Gastrocnemius medialis (tissue), 4 donors: ENCODE data around the gene UNC119.

Source experiments
- POLR2A ChIP-seq, 2 donors: fragments of 450-650 bp; IDR thresholded peaks; one replicate each; pipeline ENCODE4 v1.6.1; 2017; ENCODE audit warnings: antibody characterized with exemption in 2 of 2, mild to moderate bottlenecking in 2 of 2, moderate library complexity in 2 of 2
- TF ChIP-seq, protein P1 (sequence below), 5 experiments: fragments of 450-650 bp in 3 of 5; fragments of 200-600 bp in 2 of 5; sonication (generic) in 2 of 5; IDR thresholded peaks in 4 of 5; conservative IDR thresholded peaks in 1 of 5; 1 replicate in 4 of 5; 2 replicates in 1 of 5; pipeline ENCODE4 v1.5.1; 2016 to 2019; ENCODE audit warnings: antibody characterized with exemption in 5 of 5, mild to moderate bottlenecking in 3 of 5, moderate library complexity in 3 of 5

- TF ChIP-seq, protein P1, sequence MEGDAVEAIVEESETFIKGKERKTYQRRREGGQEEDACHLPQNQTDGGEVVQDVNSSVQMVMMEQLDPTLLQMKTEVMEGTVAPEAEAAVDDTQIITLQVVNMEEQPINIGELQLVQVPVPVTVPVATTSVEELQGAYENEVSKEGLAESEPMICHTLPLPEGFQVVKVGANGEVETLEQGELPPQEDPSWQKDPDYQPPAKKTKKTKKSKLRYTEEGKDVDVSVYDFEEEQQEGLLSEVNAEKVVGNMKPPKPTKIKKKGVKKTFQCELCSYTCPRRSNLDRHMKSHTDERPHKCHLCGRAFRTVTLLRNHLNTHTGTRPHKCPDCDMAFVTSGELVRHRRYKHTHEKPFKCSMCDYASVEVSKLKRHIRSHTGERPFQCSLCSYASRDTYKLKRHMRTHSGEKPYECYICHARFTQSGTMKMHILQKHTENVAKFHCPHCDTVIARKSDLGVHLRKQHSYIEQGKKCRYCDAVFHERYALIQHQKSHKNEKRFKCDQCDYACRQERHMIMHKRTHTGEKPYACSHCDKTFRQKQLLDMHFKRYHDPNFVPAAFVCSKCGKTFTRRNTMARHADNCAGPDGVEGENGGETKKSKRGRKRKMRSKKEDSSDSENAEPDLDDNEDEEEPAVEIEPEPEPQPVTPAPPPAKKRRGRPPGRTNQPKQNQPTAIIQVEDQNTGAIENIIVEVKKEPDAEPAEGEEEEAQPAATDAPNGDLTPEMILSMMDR (IDR thresholded peaks at IDR 0.05 in 4 of 5, conservative IDR thresholded peaks at IDR 0.05 in 1 of 5) = no peak
- no peak for TF ChIP-seq POLR2A (IDR thresholded peaks at IDR 0.05)
Measured at GRCh38 chr17:28521311-28522085, 30.9 kb downstream of the UNC119 start.
